G401 (cell line): ENCODE results near the gene SEC22A. TPM values are rescaled to one million over a fixed set of nuclear protein-coding genes. Genes with fewer than 3 reads are reported as not detected.
"Not testable (repeated sequence)": the region's sequence is repeated elsewhere in the genome, so short reads cannot be mapped to it uniquely, and the experiment has no call there.

Experiments used
- DNase-seq: peaks from one replicate; pipeline ENCODE4 v3.0.0-alpha.2; 2015; ENCODE audit warnings: low spot score
- in situ Hi-C: cut with HindIII; loops from 2 replicates; pipeline ENCODE4 v1.10.0; 2016; ENCODE audit warnings: low sequenced_read_pairs, mixed read lengths
- total RNA-seq: library from RNA; depleted of rRNA; stranded (reverse); fragments of >200 nt; shearing (Covaris generic); gene quantifications from 2 replicates; pipeline ENCODE4 v1.2.3, GENCODE V29; 2014

The SEC22A gene
- total RNA-seq, 1 experiment from 2014 or later, result 25.6 TPM

DNA sequence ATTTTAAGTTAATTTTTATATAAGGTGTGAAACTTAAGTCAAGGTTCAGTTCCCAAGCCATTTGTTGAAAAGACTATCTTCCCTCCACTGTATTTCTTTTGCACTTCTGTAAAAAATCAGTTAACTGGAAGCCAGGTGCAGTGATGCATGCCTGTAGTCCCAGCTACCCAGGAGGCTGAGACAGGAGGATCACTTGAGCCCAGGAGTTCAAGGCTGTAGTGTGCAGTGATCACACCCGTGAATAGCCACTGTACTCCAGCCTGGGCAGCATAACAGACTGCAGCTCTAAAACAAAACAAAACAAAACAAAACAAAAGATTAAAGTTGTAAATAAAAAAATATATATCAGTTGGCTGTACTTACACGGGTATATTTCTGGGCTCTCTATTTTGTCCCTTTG is 33.1 kb upstream of the SEC22A start:
- in situ Hi-C loops, result no loop called here
- DNase-seq, result no peak

DNA sequence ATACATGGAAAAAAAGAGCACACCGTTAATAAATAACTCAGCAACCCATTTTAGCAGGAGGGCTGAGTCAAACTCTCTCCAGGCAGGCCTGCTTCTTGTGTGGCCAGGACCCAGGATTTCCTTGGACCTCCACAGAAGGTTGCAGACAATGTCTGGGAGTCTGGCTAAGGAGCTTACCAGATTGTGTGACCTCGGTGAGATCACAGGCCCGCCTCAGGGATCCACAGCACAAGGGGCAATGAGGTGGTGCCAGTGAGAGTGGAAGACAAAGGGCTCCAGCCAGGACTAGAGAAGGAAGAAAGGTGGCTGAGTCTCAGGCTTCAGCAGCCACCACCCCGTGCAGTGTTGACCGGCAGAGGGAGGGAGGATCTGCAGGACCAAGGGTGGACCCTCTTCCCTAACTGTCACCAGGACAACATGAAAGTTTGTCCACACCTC is 32.2 kb upstream of the SEC22A start:
- DNase-seq, result no peak
- in situ Hi-C loops, result no loop called here

DNA sequence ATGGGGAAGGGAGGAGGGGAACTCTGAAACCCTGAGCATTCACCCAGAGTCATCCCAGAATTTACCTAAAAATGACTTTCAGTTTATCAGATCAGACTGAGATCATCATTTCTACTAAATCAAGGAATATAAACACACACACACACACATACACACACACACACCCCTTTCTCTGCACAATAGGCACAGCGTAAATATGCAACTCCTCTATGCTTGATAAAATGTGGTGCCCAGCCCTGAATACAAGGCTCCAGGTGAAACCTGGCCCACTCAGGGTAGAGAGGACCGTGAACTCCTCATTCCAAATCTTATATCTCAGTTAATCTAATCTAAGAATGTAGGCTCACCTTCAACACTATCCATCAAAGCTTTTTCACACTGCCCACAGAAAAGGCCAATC is 31.8 kb upstream of the SEC22A start:
- in situ Hi-C loops, result no loop called here
- DNase-seq, result no peak

DNA sequence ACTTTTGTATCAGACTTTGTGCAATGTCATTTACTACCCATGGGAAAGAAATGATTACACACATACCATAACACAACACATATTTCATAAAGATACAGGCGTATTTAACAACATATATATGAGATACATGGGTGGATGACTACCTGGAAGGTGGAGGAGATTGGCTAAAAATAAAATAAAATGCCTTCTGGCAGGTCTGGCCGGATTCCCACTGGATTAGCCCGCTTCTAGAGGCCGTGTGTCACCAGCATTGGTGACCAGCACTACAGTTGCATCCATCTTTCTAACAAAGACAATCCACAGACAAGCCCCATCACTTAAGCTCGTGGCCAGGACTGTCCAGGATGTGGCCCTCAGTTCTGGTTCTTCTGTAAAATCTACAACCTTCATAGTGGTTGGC is 21.0 kb upstream of the SEC22A start:
- in situ Hi-C loops, result no loop called here
- DNase-seq, result peak; percentile 18

DNA sequence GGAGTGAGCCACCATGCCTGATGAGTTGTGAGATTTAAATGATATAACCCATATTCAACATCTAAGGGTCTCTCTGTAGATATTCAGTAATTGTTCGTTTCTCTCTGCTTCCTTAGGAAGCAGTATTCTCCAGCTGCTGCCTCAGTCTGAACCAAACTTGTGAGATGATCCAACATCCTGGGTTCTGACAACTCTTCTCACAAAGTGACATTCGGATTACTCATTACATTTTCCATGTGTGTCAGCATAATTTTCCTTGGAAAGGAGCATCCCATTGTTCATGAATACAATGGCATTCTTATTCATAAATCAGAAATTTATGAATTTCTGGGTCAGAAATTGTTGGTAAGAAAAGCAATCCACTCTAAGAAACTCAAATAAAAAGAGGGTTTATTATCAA is 15.0 kb upstream of the SEC22A start:
- no peak for DNase-seq
- in situ Hi-C loops, result no loop called here

DNA sequence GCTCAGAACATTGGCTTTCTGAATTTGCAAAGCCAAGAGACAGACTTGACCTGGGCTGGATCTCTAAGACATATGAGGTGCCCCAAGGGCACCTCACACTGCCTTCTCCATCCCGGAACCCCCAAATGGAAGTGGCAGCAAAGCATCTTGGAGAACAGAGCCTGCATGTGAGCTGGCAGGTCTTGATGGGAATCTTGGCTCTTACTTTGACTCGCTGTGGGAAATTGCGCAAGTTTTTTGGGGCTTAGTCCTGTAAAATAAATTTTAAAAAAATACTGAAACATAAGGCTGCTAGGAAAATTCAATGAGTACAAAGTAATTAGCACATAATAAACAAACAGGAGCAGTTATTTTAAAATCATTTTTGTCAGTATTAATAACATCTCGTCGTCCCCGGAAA is 13.7 kb upstream of the SEC22A start:
- DNase-seq, result no peak
- in situ Hi-C loops, result no loop called here

DNA sequence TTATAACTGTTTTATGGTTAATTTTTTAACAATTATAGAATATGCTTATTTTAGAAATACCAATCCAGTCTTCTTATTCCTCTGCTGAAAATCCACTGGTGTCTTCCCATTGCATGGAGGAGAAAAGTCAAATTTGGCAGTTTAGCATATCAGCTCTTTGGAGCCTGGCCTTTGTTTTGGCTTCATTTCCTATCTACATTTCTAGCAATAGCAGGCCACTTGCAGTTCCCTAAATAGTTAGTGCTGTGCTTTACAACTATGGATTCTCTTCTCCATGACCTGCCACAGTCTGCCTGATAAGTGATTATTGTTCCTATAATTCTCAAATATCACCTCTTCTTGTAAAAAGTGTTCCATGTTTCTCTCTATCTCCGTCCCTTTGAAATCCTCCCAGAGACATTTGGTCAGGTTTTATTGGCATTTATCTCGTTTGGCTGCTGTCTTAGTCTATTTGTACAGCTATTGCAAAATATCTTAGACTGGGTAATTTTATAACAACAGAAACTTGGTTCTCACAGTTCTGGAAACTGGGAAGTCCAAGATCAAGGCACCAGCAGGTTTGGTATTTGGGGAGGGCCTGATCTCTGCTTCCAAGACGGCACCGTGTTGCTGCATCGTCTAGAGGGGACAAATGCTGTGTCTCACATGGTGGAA is 8.2 kb upstream of the SEC22A start:
- in situ Hi-C loops, result no loop called here
- no peak for DNase-seq

DNA sequence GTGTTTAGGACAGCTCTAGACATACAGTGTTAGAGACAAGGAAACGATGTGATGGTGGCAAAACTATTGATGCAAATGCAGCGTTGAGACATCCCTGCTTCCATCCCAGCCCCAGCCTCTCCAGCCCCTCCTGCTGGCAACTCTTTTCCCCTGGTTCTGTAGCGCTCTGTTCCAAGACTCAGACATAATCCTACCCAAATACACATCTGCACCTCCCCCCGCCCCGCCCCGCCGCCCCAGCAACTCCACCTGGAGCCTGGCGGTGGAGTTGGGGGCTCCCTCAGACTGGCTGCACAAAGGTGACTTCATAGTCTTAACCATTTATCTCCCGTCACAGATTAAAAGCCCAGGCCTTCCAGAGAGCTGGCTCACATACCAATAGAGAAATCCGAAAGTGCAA is 7.2 kb upstream of the SEC22A start:
- in situ Hi-C loops, result no loop called here
- no peak for DNase-seq

DNA sequence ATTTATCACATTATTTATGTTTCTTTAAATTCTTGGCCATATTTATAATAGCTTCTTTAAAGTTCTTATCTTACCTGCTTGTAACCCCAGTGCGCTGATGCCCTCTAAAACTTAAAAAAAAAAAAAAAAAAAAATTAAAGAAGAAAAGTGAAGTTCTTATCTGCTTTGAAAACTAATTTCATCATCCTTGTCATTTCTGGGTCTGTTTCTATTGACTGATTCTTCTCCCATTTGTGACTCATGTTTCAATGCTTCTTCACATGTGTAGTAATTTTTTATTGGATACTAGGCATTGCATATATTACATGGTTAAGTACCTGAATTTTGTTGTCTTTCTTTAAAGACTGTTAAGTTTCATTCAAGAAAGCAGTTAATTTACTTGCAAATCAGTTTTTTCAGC is 3.4 kb upstream of the SEC22A start:
- in situ Hi-C loops, result no loop called here
- DNase-seq, result no peak

DNA sequence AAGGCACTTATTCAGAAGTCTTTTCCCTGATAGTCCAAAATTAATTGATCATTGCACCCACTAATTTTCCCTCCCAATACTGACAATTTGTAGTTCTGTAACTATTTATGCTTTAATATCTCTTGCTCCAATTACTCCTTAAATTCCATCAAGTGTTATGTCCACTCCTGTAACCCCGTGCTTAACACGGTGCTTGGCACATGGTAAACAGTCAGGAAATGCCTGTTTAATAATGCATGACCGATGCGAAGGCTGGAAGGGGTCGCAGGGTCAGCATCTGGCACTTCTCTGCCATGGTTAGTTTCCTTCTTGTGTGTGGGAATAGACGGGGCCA is 553 bp upstream of the SEC22A start:
- in situ Hi-C loops, result no loop called here
- DNase-seq, result no peak

DNA sequence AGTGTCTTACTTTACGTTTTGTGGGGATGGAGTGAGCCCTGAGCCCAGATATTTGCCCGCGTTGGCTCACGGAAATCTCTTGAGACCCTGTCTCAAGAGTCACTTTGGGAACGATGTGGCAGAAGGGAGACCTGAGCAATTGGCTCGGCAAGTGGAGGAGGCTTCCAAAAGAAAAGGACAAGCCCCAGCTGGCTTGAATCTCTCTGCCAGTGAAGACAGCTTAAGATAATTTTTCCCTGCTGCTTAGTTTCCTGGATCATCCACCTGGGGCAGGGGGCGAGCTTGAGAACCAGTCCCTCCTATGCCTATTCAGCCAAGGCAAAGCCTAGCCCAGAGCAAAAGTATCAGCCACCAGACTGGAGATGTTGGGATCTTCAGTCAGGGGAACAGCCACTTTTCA is 708 bp downstream of the SEC22A start:
- in situ Hi-C loops, result no loop called here
- peak; percentile 43 for DNase-seq

DNA sequence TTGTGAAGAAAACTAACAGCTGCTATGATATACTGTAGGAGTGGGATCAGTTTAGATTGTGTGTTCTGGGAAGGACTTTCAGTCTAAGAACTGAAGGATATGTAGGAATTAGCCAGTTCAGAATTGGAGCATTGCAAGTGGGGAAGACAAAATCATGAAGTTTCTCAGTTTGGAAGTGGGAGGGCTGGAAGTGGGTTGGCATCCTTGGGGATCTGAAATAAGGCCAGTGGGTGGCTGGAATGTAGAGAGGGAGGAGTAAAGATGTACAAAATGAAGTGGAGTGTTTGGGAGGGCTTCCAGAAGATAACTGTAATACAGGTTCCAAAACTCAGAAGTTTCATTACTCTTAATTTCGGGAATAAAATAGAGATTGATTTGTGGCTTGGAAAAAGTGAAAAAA is 17.2 kb downstream of the SEC22A start:
- no peak for DNase-seq
- in situ Hi-C loops, result no loop called here

DNA sequence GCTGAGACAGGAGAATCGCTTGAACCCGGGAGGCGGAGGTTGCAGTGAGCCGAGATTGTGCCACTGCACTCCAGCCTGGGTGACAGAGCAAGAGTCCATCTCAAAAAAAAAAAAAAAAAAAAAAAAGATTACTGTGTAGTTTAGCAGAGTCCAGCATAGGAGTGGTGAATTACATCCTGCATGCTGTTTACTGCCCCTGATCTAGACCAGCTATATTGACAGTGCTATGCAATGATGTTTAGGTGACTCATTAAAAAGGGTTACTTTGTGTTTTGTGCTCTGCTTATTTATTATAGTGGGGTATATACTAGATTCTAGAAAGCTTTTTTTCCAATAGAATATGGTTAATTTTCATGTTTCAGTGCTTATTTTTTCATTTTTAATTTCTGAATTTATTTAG is 19.6 kb downstream of the SEC22A start:
- DNase-seq, in situ Hi-C loops: not testable (repeated sequence)

DNA sequence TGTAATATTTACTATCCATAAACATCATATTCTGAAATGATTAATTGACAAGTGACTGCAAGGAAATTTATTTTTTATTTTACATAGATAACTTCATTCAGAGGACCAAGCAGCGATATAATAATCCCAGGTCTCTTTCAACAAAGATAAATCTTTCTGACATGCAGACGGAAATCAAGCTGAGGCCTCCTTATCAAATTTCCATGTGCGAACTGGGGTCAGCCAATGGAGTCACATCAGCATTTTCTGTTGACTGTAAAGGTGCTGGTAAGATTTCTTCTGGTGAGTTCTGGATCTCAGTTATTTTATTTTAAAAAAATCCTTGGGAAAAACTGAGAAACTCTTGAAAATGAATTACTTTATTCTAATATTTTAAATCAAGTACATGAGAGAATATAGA is 23.3 kb downstream of the SEC22A start:
- DNase-seq, result no peak
- in situ Hi-C loops, result no loop called here

DNA sequence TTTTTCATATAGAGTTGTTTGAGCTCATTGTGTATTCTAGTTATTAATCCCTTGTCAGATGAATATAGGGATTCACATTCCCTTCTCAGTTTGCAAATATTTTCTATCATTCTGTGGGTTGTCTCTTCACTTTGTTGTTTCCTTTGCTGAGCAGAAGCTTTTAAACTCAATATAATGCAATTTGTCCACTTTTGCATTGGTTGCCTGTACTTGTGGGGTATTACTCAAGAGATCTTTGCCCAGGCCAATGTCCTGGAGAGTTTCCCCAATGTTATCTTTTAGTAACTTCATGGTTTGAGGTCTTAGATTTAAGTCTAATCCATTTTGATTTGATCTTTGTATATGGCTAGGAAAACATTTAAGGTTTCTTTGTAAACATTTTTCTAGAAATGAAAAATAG is 24.8 kb downstream of the SEC22A start:
- in situ Hi-C loops, result no loop called here
- no peak for DNase-seq

DNA sequence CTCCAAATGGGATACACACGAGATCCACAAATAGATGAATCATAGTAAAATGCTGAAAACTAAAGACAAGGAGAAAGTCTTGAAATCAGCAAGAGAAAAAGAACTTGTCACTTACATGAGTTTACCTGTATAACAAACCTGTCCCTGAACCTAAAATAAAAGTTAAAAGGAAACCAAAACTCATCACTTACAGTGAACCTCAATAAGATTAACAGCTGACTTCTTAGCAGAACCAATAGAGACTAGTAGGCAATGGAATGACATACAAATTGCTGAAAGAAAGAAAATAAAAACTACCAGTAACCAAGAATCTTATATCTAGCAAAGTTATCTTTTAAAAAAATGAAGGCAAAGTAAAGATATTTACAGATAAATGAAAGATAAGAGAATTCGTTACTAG is 27.4 kb downstream of the SEC22A start:
- no peak for DNase-seq
- in situ Hi-C loops, result no loop called here

DNA sequence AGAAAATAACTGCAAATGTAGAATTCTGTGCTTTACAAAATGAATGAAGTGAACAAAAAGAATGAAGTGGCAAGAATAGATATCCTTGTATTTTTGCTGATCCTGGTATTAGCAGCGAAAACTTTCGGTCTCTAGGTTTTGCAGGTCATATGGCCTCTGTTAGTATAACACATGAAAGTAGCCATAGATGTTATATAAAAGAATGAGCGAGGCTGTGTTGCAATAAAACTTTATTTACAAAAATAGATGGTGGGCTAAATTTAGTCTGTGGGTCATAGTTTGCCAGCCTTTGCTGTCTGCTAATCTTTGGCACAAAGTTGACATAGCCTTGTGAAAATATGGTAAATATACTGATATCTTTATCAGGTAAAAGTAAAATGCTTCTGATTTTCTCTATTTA is 35.2 kb downstream of the SEC22A start:
- in situ Hi-C loops, result no loop called here
- no peak for DNase-seq

DNA sequence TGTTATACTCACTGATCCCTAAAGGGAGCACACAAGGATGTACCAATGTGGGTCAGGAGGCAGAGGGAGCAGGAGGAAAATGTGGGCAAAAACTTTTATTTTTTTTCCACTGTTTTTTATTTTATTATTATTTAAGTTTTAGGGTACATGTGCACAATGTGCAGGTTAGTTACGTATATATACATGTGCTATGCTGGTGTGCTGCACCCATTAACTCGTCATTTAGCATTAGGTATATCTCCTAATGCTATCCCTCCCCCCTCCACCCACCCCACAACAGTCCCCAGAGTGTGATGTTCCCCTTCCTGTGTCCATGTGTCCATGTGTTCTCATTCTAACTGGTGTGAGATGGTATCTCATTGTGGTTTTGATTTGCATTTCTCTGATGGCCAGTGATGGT is 37.4 kb downstream of the SEC22A start:
- in situ Hi-C loops, result not testable (repeated sequence)

DNA sequence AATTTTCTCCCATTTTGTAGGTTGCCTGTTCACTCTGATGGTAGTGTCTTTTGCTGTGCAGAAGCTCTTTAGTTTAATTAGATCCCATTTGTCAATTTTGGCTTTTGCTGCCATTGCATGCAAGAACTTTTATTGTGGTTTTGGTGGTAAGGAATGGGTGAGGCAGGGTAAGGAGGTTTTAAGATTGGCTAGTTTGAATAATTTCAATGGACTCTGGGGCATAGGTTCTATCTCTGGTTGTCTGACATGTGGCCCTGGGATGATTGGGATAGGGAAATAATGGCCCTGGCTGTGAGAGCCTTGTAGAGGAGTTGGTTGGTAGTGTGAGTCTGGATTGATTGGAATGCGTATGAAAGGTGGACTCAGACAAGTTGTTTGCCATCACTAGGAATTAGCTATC is 38.0 kb downstream of the SEC22A start:
- in situ Hi-C loops, result no loop called here
- no peak for DNase-seq

More for the DNA sequence above, 37.4 kb downstream of the SEC22A start:
- DNase-seq, result not testable (repeated sequence)

DNA sequence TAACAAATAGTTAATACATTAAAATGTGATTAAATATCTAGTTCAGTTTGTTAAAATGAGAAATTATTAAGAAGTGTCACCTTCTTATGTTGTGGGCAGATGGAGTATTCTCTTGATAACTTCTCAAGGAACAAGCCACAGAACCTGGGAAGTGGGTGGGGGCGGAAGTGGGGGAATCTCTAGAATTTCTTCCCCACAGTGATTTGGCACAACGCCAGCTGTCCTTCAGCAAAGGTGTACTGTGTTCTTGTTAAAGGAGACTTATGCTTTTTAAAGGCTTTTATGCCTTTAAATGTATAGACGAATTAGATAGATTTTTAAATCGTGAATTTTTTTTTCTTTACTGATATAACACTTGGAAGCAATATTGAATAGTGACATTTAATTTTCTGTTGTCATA is 42.4 kb downstream of the SEC22A start:
- in situ Hi-C loops, result no loop called here
- DNase-seq, result peak; percentile 11

DNA sequence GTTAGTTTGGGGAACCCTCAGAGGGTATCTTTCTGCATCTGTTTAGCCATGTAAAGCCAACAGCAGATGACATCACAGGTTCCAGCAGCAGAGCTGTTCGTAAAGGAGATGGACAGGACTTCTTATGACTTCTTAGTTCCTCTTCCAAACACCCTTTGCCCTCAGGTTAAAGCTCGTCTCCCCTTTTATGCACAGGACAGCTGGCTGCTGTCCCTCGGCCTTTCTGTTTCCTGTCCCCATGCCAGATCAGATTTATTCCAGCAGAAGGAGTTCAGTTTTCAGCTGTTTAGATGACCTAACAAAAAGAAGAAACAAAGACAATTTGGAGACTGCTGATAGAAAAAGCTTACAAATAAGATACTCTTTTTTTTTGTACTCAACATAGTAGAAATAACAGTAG is 45.1 kb downstream of the SEC22A start:
- in situ Hi-C loops, result no loop called here
- DNase-seq, result no peak

DNA sequence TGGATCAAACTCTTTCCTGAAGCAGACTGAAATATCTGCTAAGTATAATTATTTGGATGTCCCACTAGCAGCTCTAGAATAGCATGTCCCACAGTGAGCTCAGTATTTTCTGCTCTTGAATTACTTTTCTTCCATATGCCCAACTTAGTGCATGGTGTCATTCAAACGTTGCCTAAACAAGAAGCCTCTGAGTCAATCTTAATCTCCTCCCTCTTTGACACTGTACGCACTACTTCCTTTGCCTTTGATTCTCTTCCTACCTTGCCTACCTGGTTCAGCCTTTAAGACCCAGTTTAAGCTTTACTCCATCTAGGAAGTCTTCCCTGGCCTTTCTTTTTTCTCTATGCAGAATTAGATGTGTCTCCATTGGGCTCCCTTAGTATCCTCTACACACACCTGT is 54.5 kb downstream of the SEC22A start:
- in situ Hi-C loops, result no loop called here
- no peak for DNase-seq
